HEK293 (cell line): Measurements from ENCODE around the gene CPE.
A peak's percentile ranks its signal among the peaks of the same experiment; 100 is the strongest.

Source experiments
- ATF2 ChIP-seq: fragments of 450-650 bp; formaldehyde crosslinking; IDR thresholded peaks from 2 replicates; pipeline ENCODE4 v1.5.1; 2016; ENCODE audit warnings: missing biosample characterization, missing genetic modification characterization, low read depth
- CTCF ChIP-seq: fragments of 450-650 bp; formaldehyde crosslinking; IDR thresholded peaks from 2 replicates; pipeline ENCODE4 v1.5.1; 2016; ENCODE audit warnings: missing biosample characterization, missing genetic modification characterization
- ELK4 ChIP-seq: IDR thresholded peaks from 2 replicates; pipeline ENCODE4 v1.6.1; 2011; ENCODE audit warnings: mild to moderate bottlenecking, low read depth, low read length, borderline replicate concordance
- HOXC10 ChIP-seq: sonication (generic); formaldehyde crosslinking; IDR thresholded peaks from 2 replicates; pipeline ENCODE4 v1.8.1; 2023; ENCODE audit warnings: mild to moderate bottlenecking, missing genetic modification reagents
- INSM2 ChIP-seq: fragments of 450-650 bp; formaldehyde crosslinking; IDR thresholded peaks from 2 replicates; pipeline ENCODE4 v1.5.1; 2016; ENCODE audit warnings: missing biosample characterization, missing genetic modification characterization
- KLF17 ChIP-seq: fragments of 450-650 bp; formaldehyde crosslinking; IDR thresholded peaks from 2 replicates; pipeline ENCODE4 v1.5.1; 2016; ENCODE audit warnings: missing biosample characterization, missing genetic modification characterization
- KLF8 ChIP-seq: fragments of 450-650 bp; formaldehyde crosslinking; IDR thresholded peaks from 2 replicates; pipeline ENCODE4 v1.5.1; 2016; ENCODE audit warnings: missing biosample characterization, missing genetic modification characterization
- MEIS1 ChIP-seq: sonication (generic); formaldehyde crosslinking; IDR thresholded peaks from 2 replicates; pipeline ENCODE4 v1.8.1; 2022; ENCODE audit warnings: missing genetic modification reagents, mild to moderate bottlenecking, borderline replicate concordance
- REPIN1 ChIP-seq: fragments of 450-650 bp; formaldehyde crosslinking; IDR thresholded peaks from 2 replicates; pipeline ENCODE4 v1.5.1; 2017; ENCODE audit warnings: missing biosample characterization, missing genetic modification characterization, low read depth
- ZBTB11 ChIP-seq: fragments of 450-650 bp; formaldehyde crosslinking; conservative IDR thresholded peaks from 2 replicates; pipeline ENCODE4 v1.5.1; 2016; ENCODE audit warnings: low read depth, missing biosample characterization, missing genetic modification characterization
- ZFP3 ChIP-seq: fragments of 450-650 bp; formaldehyde crosslinking; IDR thresholded peaks from 2 replicates; pipeline ENCODE4 v1.5.1; 2016; ENCODE audit warnings: low read depth, missing biosample characterization, missing genetic modification characterization
- ZIC2 ChIP-seq: fragments of 450-650 bp; formaldehyde crosslinking; IDR thresholded peaks from 2 replicates; pipeline ENCODE4 v1.5.1; 2016; ENCODE audit warnings: missing biosample characterization, missing genetic modification characterization
- ZNF18 ChIP-seq: fragments of 450-650 bp; formaldehyde crosslinking; IDR thresholded peaks from 2 replicates; pipeline ENCODE4 v1.5.1; 2016; ENCODE audit warnings: missing biosample characterization, missing genetic modification characterization
- ZNF202 ChIP-seq: fragments of 450-650 bp; formaldehyde crosslinking; IDR thresholded peaks from 2 replicates; pipeline ENCODE4 v1.5.1; 2016; ENCODE audit warnings: missing biosample characterization, missing genetic modification characterization, borderline replicate concordance
- ZNF24 ChIP-seq: fragments of 450-650 bp; formaldehyde crosslinking; IDR thresholded peaks from 2 replicates; pipeline ENCODE4 v1.5.1; 2016; ENCODE audit warnings: missing biosample characterization, missing genetic modification characterization
- ZNF266 ChIP-seq: fragments of 450-650 bp; formaldehyde crosslinking; IDR thresholded peaks from 2 replicates; pipeline ENCODE4 v1.5.1; 2016; ENCODE audit warnings: missing biosample characterization, missing genetic modification characterization, low read depth
- ZNF292 ChIP-seq: fragments of 450-650 bp; formaldehyde crosslinking; IDR thresholded peaks from 2 replicates; pipeline ENCODE4 v1.5.1; 2016; ENCODE audit warnings: low read depth, missing biosample characterization, missing genetic modification characterization, borderline replicate concordance
- ZNF37A ChIP-seq: fragments of 450-650 bp; IDR thresholded peaks from 2 replicates; pipeline ENCODE4 v1.5.1; 2018; ENCODE audit warnings: missing biosample characterization, missing genetic modification characterization
- ZNF404 ChIP-seq: fragments of 450-650 bp; formaldehyde crosslinking; IDR thresholded peaks from 2 replicates; pipeline ENCODE4 v1.5.1; 2017; ENCODE audit warnings: missing biosample characterization, missing genetic modification characterization
- ZNF473 ChIP-seq: fragments of 450-650 bp; formaldehyde crosslinking; IDR thresholded peaks from 2 replicates; pipeline ENCODE4 v1.5.1; 2017; ENCODE audit warnings: missing biosample characterization, missing genetic modification characterization
- ZNF48 ChIP-seq: fragments of 450-650 bp; formaldehyde crosslinking; IDR thresholded peaks from 2 replicates; pipeline ENCODE4 v1.5.1; 2016; ENCODE audit warnings: missing biosample characterization, missing genetic modification characterization
- ZNF610 ChIP-seq: fragments of 450-650 bp; formaldehyde crosslinking; IDR thresholded peaks from 2 replicates; pipeline ENCODE4 v1.5.1; 2016; ENCODE audit warnings: missing biosample characterization, missing genetic modification characterization, borderline replicate concordance
- ZNF670 ChIP-seq: fragments of 450-650 bp; formaldehyde crosslinking; IDR thresholded peaks from 2 replicates; pipeline ENCODE4 v1.5.1; 2016; ENCODE audit warnings: missing biosample characterization, missing genetic modification characterization, low read depth
- ZNF677 ChIP-seq: fragments of 450-650 bp; IDR thresholded peaks from 2 replicates; pipeline ENCODE4 v1.5.0; 2018; ENCODE audit warnings: missing biosample characterization, mild to moderate bottlenecking, missing genetic modification characterization, moderate library complexity
- ZNF76 ChIP-seq: fragments of 450-650 bp; formaldehyde crosslinking; IDR thresholded peaks from 2 replicates; pipeline ENCODE4; 2016; ENCODE audit warnings: low read depth, missing biosample characterization, missing genetic modification characterization, borderline replicate concordance
- ZNF768 ChIP-seq: fragments of 450-650 bp; formaldehyde crosslinking; IDR thresholded peaks from 2 replicates; pipeline ENCODE4 v1.5.1; 2018; ENCODE audit warnings: missing biosample characterization, mild to moderate bottlenecking, missing genetic modification characterization

The CPE gene

GRCh38 chr4:165378745-165379677, at the start of gene CPE (continued):
- TF ChIP-seq ZNF18 (tag by site-specific recombination) (no peak), ZNF670 (tag by site-specific recombination) (no peak), ZNF76 (no peak), ZNF473 (tag by site-specific recombination) (no peak), ZNF610 (tag by site-specific recombination) (no peak), CTCF (tag by site-specific recombination) (peak; percentile 95), ZIC2 (tag by site-specific recombination) (peak; percentile 22; the same call in 1 of the 2 replicates), ZFP3 (no peak), ATF2 (tag by site-specific recombination) (no peak), ZNF202 (no peak), ELK4 (no peak), KLF17 (tag by site-specific recombination) (no peak), REPIN1 (tag by site-specific recombination) (no peak), ZNF48 (no peak), ZBTB11 (tag by site-specific recombination) (0 out of 2 replicates have a peak, but pooled peaks have one; percentile 24), MEIS1 (CRISPR knock-in tag) (no peak), ZNF292 (no peak), ZNF24 (tag by site-specific recombination) (no peak), ZNF37A (tag by site-specific recombination) (no peak), KLF8 (tag by site-specific recombination) (no peak; the same call in 1 of the 2 replicates), ZNF677 (tag by site-specific recombination) (no peak), INSM2 (tag by site-specific recombination) (no peak), ZNF266 (no peak), HOXC10 (CRISPR knock-in tag) (0 out of 2 replicates have a peak, but pooled peaks have one; percentile 66), ZNF768 (tag by site-specific recombination) (no peak), ZNF404 (no peak)
